Karpas-422 (cell line): ENCODE measurements around the gene FAM111B. TPM values are rescaled to one million over a fixed set of nuclear protein-coding genes. Genes with fewer than 3 reads are reported as not detected.
A peak's percentile ranks its signal among the peaks of the same experiment; 100 is the strongest.
"Not testable (repeated sequence)": the region's sequence is repeated elsewhere in the genome, so short reads cannot be mapped to it uniquely, and the experiment has no call there.

Experiments used
- DNase-seq: peaks from one replicate; pipeline ENCODE4 v3.0.0-alpha.2; 2015
- H2AFZ ChIP-seq: fragments of 200-600 bp; sonication (generic); 2 replicates; pipeline ENCODE4 v1.6.1; 2014; ENCODE audit warnings: antibody characterized with exemption, low read length, mixed read lengths
- H3K27ac ChIP-seq: fragments of 200-600 bp; sonication (generic); 2 replicates; pipeline ENCODE4 v1.5.1; 2014; ENCODE audit warnings: mild to moderate bottlenecking, low read length, moderate library complexity
- H3K27me3 ChIP-seq: fragments of 200-600 bp; sonication (generic); 2 replicates; pipeline ENCODE4 v1.6.1; 2014; ENCODE audit warnings: low read length, mixed read lengths
- H3K36me3 ChIP-seq: fragments of 200-600 bp; sonication (generic); 2 replicates; pipeline ENCODE4 v1.6.1; 2014; ENCODE audit warnings: low read length, mixed read lengths; ENCODE audit not compliant: insufficient read depth
- H3K4me1 ChIP-seq: fragments of 200-600 bp; sonication (generic); 2 replicates; pipeline ENCODE4 v1.6.1; 2014; ENCODE audit warnings: mild to moderate bottlenecking, low read length, mixed read lengths
- H3K4me2 ChIP-seq: fragments of 200-600 bp; sonication (generic); 2 replicates; pipeline ENCODE4 v1.6.1; 2014; ENCODE audit warnings: low read length, low read depth, mild to moderate bottlenecking; ENCODE audit not compliant: poor library complexity, severe bottlenecking
- H3K4me3 ChIP-seq: fragments of 200-600 bp; sonication (generic); 2 replicates; pipeline ENCODE4 v1.5.1; 2014; ENCODE audit warnings: mild to moderate bottlenecking, antibody characterized with exemption, low read length, mixed read lengths
- H3K79me2 ChIP-seq: fragments of 200-600 bp; sonication (generic); 2 replicates; pipeline ENCODE4 v1.6.1; 2014; ENCODE audit warnings: mild to moderate bottlenecking, low read length, mixed read lengths
- H3K9ac ChIP-seq: fragments of 200-600 bp; sonication (generic); 2 replicates; pipeline ENCODE4 v1.6.0; 2014; ENCODE audit warnings: low read length
- H3K9me2 ChIP-seq: fragments of 200-600 bp; sonication (generic), shearing (Covaris generic); replicated peaks from 2 replicates; pipeline ENCODE4 v1.6.0; 2014; ENCODE audit warnings: mild to moderate bottlenecking, low read length, moderate library complexity; ENCODE audit not compliant: insufficient read depth
- H3K9me3 ChIP-seq: fragments of 300-700, 200-600 bp; sonication (generic); 2 replicates; pipeline ENCODE4 v1.6.1; 2014; ENCODE audit warnings: low read length, mixed read lengths
- H4K20me1 ChIP-seq: fragments of 200-600 bp; sonication (generic); 2 replicates; pipeline ENCODE4 v1.6.1; 2014; ENCODE audit warnings: mild to moderate bottlenecking, antibody characterized with exemption, low read length, low read depth; ENCODE audit not compliant: insufficient read depth
- total RNA-seq: library from RNA; depleted of rRNA; stranded (reverse); fragments of >200 nt; shearing (Covaris generic); gene quantifications from 2 replicates; pipeline ENCODE4 v1.2.3, GENCODE V29; 2014; ENCODE audit warnings: low replicate concordance

FAM111B gene
- total RNA-seq, 1 experiment from 2014 or later: 19.9 TPM

GRCh38 chr11:59095225-59095624 is 11.8 kb upstream of the FAM111B start:
- H2AFZ ChIP-seq: peak overlapping the region; percentile 89
- H3K27me3 ChIP-seq, H3K79me2 ChIP-seq, H3K9me3 ChIP-seq, H3K36me3 ChIP-seq, H3K9me2 ChIP-seq, H4K20me1 ChIP-seq: not testable (repeated sequence)
- H3K27ac ChIP-seq: peak overlapping the region; percentile 58; the same call in 1 of the 2 replicates
- H3K9ac ChIP-seq: peak overlapping the region; percentile 42; the same call in 1 of the 2 replicates
- H3K4me2 ChIP-seq: peak overlapping the region; percentile 71
- peak overlapping the region; percentile 30; the same call in 1 of the 2 replicates for H3K4me3 ChIP-seq
- H3K4me1 ChIP-seq: peaks cover 49% of the 10 kb centered on the region
- peak; percentile 75 for DNase-seq

GRCh38 chr11:59095972-59096575 is 11.0 kb upstream of the FAM111B start:
- H3K4me3 ChIP-seq: 0 out of 2 replicates have a peak overlapping the region, but pooled peaks have one; percentile 30
- H2AFZ ChIP-seq, H3K9me3 ChIP-seq, H3K9me2 ChIP-seq, H3K27me3 ChIP-seq, H3K79me2 ChIP-seq, H4K20me1 ChIP-seq, H3K36me3 ChIP-seq, DNase-seq: not testable (repeated sequence)
- 0 out of 2 replicates have a peak overlapping the region, but pooled peaks have one; percentile 42 for H3K9ac ChIP-seq
- peak overlapping the region; percentile 71 for H3K4me2 ChIP-seq
- H3K27ac ChIP-seq: 0 out of 2 replicates have a peak overlapping the region, but pooled peaks have one; percentile 58
- peaks cover 44% of the 10 kb centered on the region for H3K4me1 ChIP-seq

- peak; percentile 89 for DNase-seq
- Histone ChIP-seq H3K4me3 (peak overlapping the region; percentile 12; the same call in 1 of the 2 replicates), H3K27ac (no peak overlapping the region), H2AFZ (no peak overlapping the region), H3K9me2 (no peaks in the 10 kb centered on the region), H3K4me2 (peak overlapping the region; percentile 71), H3K27me3 (no peaks in the 10 kb centered on the region), H3K36me3 (no peaks in the 10 kb centered on the region), H4K20me1 (no peaks in the 10 kb centered on the region), H3K79me2 (no peaks in the 10 kb centered on the region), H3K9ac (no peak overlapping the region), H3K4me1 (peaks cover 54% of the 10 kb centered on the region), H3K9me3 (no peaks in the 10 kb centered on the region)
Measured at GRCh38 chr11:59097113-59097708, 9.8 kb upstream of the FAM111B start.

- H4K20me1 ChIP-seq, DNase-seq, H2AFZ ChIP-seq, H3K36me3 ChIP-seq, H3K27me3 ChIP-seq, H3K79me2 ChIP-seq, H3K9me3 ChIP-seq, H3K27ac ChIP-seq, H3K9ac ChIP-seq, H3K9me2 ChIP-seq: not testable (repeated sequence)
- H3K4me2 ChIP-seq: peak overlapping the region; percentile 71
- H3K4me3 ChIP-seq: peak overlapping the region; percentile 12; the same call in 1 of the 2 replicates
- H3K4me1 ChIP-seq: peaks cover 62% of the 10 kb centered on the region
Measured at GRCh38 chr11:59097938-59098337, 9.1 kb upstream of the FAM111B start.

- Histone ChIP-seq H3K4me1 (peaks cover 49% of the 10 kb centered on the region), H3K9me3 (no peaks in the 10 kb centered on the region), H3K79me2 (peaks cover 4% of the 10 kb centered on the region), H2AFZ (peak overlapping the region; percentile 80; the same call in 1 of the 2 replicates), H3K36me3 (no peaks in the 10 kb centered on the region), H4K20me1 (no peaks in the 10 kb centered on the region), H3K9me2 (no peaks in the 10 kb centered on the region), H3K9ac (peak overlapping the region; percentile 46), H3K27me3 (no peaks in the 10 kb centered on the region), H3K4me2 (peak overlapping the region; percentile 82), H3K4me3 (peak overlapping the region; percentile 67), H3K27ac (no peak overlapping the region)
- peak; percentile 92 for DNase-seq
Measured at GRCh38 chr11:59102259-59102765, 4.7 kb upstream of the FAM111B start.

GRCh38 chr11:59107721-59108120 is 684 bp downstream of the FAM111B start:
- not testable (repeated sequence) for H3K9me3 ChIP-seq, H3K27me3 ChIP-seq, H2AFZ ChIP-seq, H4K20me1 ChIP-seq, DNase-seq, H3K9me2 ChIP-seq
- Histone ChIP-seq H3K4me1 (peaks cover 44% of the 10 kb centered on the region), H3K4me2 (peak overlapping the region; percentile 94), H3K4me3 (peak overlapping the region; percentile 80), H3K79me2 (peaks cover 45% of the 10 kb centered on the region), H3K36me3 (peaks cover 36% of the 10 kb centered on the region), H3K27ac (peak overlapping the region; percentile 64; the same call in 1 of the 2 replicates), H3K9ac (peak overlapping the region; percentile 74)

- peaks cover 42% of the 10 kb centered on the region for H3K79me2 ChIP-seq
- no peak overlapping the region for H3K4me3 ChIP-seq
- H3K4me1 ChIP-seq: peaks cover 28% of the 10 kb centered on the region
- H3K9me2 ChIP-seq: no peaks in the 10 kb centered on the region
- H3K9me3 ChIP-seq: no peaks in the 10 kb centered on the region; the same call in 1 of the 2 replicates
- H3K9ac ChIP-seq: no peak overlapping the region
- H4K20me1 ChIP-seq: no peaks in the 10 kb centered on the region
- DNase-seq: no peak
- peaks cover 82% of the 10 kb centered on the region for H3K36me3 ChIP-seq
- H3K27ac ChIP-seq: no peak overlapping the region
- no peak overlapping the region for H3K4me2 ChIP-seq
- no peaks in the 10 kb centered on the region for H3K27me3 ChIP-seq
- no peak overlapping the region for H2AFZ ChIP-seq
Measured at GRCh38 chr11:59112494-59112893, 5.5 kb downstream of the FAM111B start.

GRCh38 chr11:59114344-59114743 is 7.3 kb downstream of the FAM111B start:
- H3K9ac ChIP-seq: no peak overlapping the region
- H3K27ac ChIP-seq: no peak overlapping the region
- H3K9me2 ChIP-seq: no peaks in the 10 kb centered on the region
- peaks cover 13% of the 10 kb centered on the region for H3K4me1 ChIP-seq
- no peak for DNase-seq
- H2AFZ ChIP-seq: no peak overlapping the region
- no peak overlapping the region for H3K4me3 ChIP-seq
- peaks cover 29% of the 10 kb centered on the region for H3K79me2 ChIP-seq
- H3K36me3 ChIP-seq: peaks cover 97% of the 10 kb centered on the region
- H3K27me3 ChIP-seq: no peaks in the 10 kb centered on the region
- H3K9me3 ChIP-seq: peaks cover 10% of the 10 kb centered on the region
- no peaks in the 10 kb centered on the region for H4K20me1 ChIP-seq
- H3K4me2 ChIP-seq: no peak overlapping the region
